Mesendoderm (in vitro differentiated cells): Measurements from ENCODE around the gene STX12.
"Not testable (repeated sequence)": the region's sequence is repeated elsewhere in the genome, so short reads cannot be mapped to it uniquely, and the experiment has no call there.

Source experiments
- DNase-seq: peaks from one replicate; pipeline ENCODE4 v3.0.0; 2013
- H2AK5ac ChIP-seq: 2 replicates; pipeline ENCODE4 v1.6.1; 2013; ENCODE audit warnings: low read length, inconsistent platforms
- H2BK120ac ChIP-seq: 2 replicates; pipeline ENCODE4 v1.6.1; 2013; ENCODE audit warnings: low read depth, mild to moderate bottlenecking, low read length, moderate library complexity, mixed read lengths
- H2BK15ac ChIP-seq: replicated peaks from 2 replicates; pipeline ENCODE4 v1.6.1; 2013; ENCODE audit warnings: low read depth, mild to moderate bottlenecking, moderate library complexity
- H2BK5ac ChIP-seq: 2 replicates; pipeline ENCODE4 v1.6.1; 2013; ENCODE audit warnings: low read length, inconsistent platforms
- H3K18ac ChIP-seq: 2 replicates; pipeline ENCODE4 v1.6.1; 2013; ENCODE audit warnings: mild to moderate bottlenecking, low read length, mixed read lengths
- H3K23ac ChIP-seq: one replicate; pipeline ENCODE4 v1.6.1; 2013; ENCODE audit warnings: low read length
- H3K27ac ChIP-seq: 2 replicates; pipeline ENCODE4 v1.5.1; 2013; ENCODE audit warnings: low read depth, mild to moderate bottlenecking, inconsistent platforms, low read length, moderate library complexity
- H3K27me3 ChIP-seq: 2 replicates; pipeline ENCODE4 v1.6.1; 2013; ENCODE audit warnings: low read length, control low read depth, mild to moderate bottlenecking, inconsistent platforms; ENCODE audit not compliant: insufficient read depth, poor library complexity
- H3K36me3 ChIP-seq: 2 replicates; pipeline ENCODE4 v1.6.1; 2013; ENCODE audit warnings: low read length, inconsistent platforms; ENCODE audit not compliant: control insufficient read depth, insufficient read depth
- H3K4ac ChIP-seq: one replicate; pipeline ENCODE4 v1.6.1; 2013; ENCODE audit warnings: low read depth, mild to moderate bottlenecking, low read length, moderate library complexity
- H3K4me1 ChIP-seq: 2 replicates; pipeline ENCODE4 v1.6.1; 2013; ENCODE audit warnings: low read depth, low read length, inconsistent platforms; ENCODE audit not compliant: control insufficient read depth
- H3K4me2 ChIP-seq: 2 replicates; pipeline ENCODE4 v1.6.1; 2013; ENCODE audit warnings: low read length
- H3K4me3 ChIP-seq: 2 replicates; pipeline ENCODE4 v1.5.1; 2013; ENCODE audit warnings: mild to moderate bottlenecking, low read length
- H3K56ac ChIP-seq: one replicate; pipeline ENCODE4 v1.6.1; 2013; ENCODE audit warnings: low read length
- H3K79me1 ChIP-seq: 2 replicates; pipeline ENCODE4 v1.6.1; 2013; ENCODE audit warnings: low read length, inconsistent platforms
- H3K79me2 ChIP-seq: 2 replicates; pipeline ENCODE4 v1.6.1; 2013; ENCODE audit warnings: mild to moderate bottlenecking, low read length; ENCODE audit not compliant: control insufficient read depth, insufficient read depth
- H3K9ac ChIP-seq: 2 replicates; pipeline ENCODE4 v1.6.1; 2013; ENCODE audit warnings: low read length, inconsistent platforms
- H4K5ac ChIP-seq: one replicate; pipeline ENCODE4 v1.6.1; 2013; ENCODE audit warnings: low read length
- H4K8ac ChIP-seq: one replicate; pipeline ENCODE4 v1.6.1; 2013; ENCODE audit warnings: low read depth, mild to moderate bottlenecking, control low read depth, low read length, moderate library complexity
- WGBS: extraction: QIAGEN DNeasy Blood & Tissue Kit; methylation state at CpG from one replicate; pipeline ENCODE4 v1.1.7; 2013; ENCODE audit warnings: low lambda C conversion rate, missing lambda C conversion rate; ENCODE audit not compliant: insufficient coverage; ENCODE audit errors: extremely low coverage; 5-methylcytosine and 5-hydroxymethylcytosine counted together

Gene STX12

DNA sequence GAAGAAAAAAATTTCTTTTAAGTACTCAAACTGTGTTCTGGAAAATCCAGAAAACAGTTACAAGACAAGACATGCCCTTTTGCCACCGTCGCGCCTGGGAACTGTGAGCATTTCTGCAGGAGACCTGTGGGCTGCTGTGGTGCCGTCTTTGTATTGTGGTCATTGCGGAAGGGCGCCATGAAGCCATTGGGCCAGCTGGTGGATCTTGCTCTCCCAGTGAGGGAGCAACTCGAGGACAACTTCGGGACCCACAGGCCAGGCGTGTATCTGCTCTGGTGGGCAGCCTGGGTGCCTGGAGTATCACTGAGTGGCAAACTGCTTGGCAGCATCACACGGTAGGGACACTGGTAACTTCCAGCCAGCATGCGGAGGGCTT lies 95.5 kb downstream of the STX12 start:
- Histone ChIP-seq H3K18ac (no peak overlapping the region), H3K56ac (no peak overlapping the region), H4K5ac (no peak overlapping the region), H3K27me3 (no peaks in the 10 kb centered on the region), H3K4ac (no peak overlapping the region), H3K4me1 (no peaks in the 10 kb centered on the region), H4K8ac (no peak overlapping the region), H3K4me2 (no peak overlapping the region), H2AK5ac (no peak overlapping the region), H3K79me1 (no peaks in the 10 kb centered on the region), H3K9ac (no peak overlapping the region), H2BK120ac (no peak overlapping the region), H3K4me3 (no peak overlapping the region), H2BK5ac (no peak overlapping the region), H3K27ac (no peak overlapping the region), H3K23ac (no peak overlapping the region), H2BK15ac (no peak overlapping the region), H3K36me3 (no peaks in the 10 kb centered on the region), H3K79me2 (no peaks in the 10 kb centered on the region)
- WGBS = no CpG with 5 or more reads among the region's 11 CpGs
- DNase-seq = no peak

DNA sequence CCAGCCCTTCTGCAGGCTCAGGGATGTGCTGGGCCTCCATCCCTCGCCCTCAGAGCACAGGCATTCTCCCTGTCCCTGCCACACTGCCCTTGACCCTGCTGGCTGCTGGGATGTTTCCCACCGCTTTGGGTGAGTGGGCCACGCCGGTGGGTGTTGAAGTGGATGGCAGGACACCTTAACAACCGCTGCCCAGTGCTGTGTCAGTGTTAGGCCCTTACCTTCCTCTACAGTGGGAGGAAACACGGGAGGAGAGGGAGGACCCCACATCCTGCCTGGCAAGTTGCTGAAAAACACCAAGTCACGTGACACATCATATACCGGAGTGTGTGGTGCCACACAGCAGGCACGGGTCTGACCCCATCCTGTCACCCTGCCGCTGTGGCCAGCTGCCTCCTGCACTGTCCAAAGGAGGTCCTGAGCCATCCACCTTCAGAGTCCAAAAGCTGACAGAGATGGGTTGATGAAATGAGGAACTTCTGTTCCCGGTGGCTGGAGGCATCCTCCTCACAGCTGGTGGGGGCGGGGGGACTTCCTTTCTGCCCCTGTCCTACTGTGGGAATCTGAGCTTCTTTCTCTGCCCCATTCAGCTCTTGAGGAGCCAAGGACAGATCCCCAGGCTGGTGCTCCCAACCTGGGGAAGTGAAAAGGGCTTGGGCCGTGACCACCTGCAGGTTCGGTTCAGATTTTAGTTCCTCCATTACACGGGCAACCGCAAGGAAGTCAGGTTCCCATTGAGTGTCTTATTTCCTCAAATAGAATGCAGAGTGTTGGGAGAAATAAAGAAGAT lies 96.1 kb downstream of the STX12 start:
- H3K18ac ChIP-seq = no peak overlapping the region
- no peak overlapping the region for H2BK15ac ChIP-seq
- H3K79me2 ChIP-seq = no peaks in the 10 kb centered on the region
- no peak overlapping the region for H3K9ac ChIP-seq
- H3K4me1 ChIP-seq = no peaks in the 10 kb centered on the region
- H3K36me3 ChIP-seq = no peaks in the 10 kb centered on the region
- H3K27me3 ChIP-seq = no peaks in the 10 kb centered on the region
- H3K79me1 ChIP-seq = no peaks in the 10 kb centered on the region
- no CpG with 5 or more reads among the region's 16 CpGs for WGBS
- no peak overlapping the region for H4K8ac ChIP-seq
- no peak overlapping the region for H3K23ac ChIP-seq
- H3K4me3 ChIP-seq = no peak overlapping the region
- no peak overlapping the region for H2BK120ac ChIP-seq
- H3K27ac ChIP-seq = no peak overlapping the region
- H3K4ac ChIP-seq = no peak overlapping the region
- no peak overlapping the region for H4K5ac ChIP-seq
- peak overlapping the region; percentile 28 for H3K56ac ChIP-seq
- no peak overlapping the region for H2AK5ac ChIP-seq
- H2BK5ac ChIP-seq = no peak overlapping the region
- H3K4me2 ChIP-seq = no peak overlapping the region
- no peak for DNase-seq

DNA sequence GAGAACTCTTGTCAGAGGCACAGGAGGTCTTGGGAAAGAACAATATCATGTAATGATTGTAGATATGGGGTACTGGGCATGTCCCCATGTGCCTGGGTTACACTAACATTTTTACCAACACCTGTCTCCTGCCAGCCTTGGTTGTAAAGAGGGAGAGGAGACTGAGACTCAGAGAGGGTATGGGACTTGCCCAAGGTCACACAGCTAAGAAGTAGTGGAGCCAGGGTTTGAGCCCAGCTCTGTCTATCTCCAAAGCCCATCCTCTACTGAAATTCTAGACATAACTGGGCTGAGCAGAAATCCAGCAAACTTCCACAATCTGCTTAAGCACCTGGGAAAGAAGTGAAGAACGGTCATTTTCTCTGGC lies 96.7 kb downstream of the STX12 start:
- Histone ChIP-seq H3K79me1 (no peaks in the 10 kb centered on the region), H3K4me1 (no peaks in the 10 kb centered on the region), H3K23ac (no peak overlapping the region), H4K8ac (no peak overlapping the region), H3K4me2 (no peak overlapping the region), H3K36me3 (no peaks in the 10 kb centered on the region), H3K4ac (no peak overlapping the region), H3K18ac (no peak overlapping the region), H2BK5ac (no peak overlapping the region), H3K4me3 (no peak overlapping the region), H4K5ac (no peak overlapping the region), H3K27me3 (no peaks in the 10 kb centered on the region), H2BK120ac (no peak overlapping the region), H3K56ac (no peak overlapping the region), H3K79me2 (no peaks in the 10 kb centered on the region), H3K27ac (no peak overlapping the region), H2AK5ac (no peak overlapping the region), H2BK15ac (no peak overlapping the region), H3K9ac (no peak overlapping the region)
- WGBS = no CpG with 5 or more reads among the region's 1 CpG
- DNase-seq = no peak

DNA sequence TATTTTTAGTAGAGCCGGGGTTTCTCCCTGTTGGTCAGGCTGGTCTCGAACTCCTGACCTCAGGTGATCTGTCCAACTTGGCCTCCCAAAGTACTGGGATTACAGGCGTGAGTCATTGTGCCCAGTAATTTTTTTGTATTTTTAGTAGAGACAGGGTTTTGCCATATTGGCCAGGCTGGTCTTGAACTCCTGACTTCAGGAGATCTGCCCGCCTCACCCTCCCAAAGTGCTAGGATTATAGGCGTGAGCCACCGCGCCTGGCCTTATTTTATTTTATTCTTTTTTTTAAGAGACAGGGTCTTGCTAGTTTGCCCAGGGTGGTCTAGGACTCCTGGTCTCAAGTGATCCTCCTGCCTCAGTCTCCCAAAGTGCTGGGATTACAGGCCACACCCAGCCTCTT lies 98.1 kb downstream of the STX12 start:
- not testable (repeated sequence) for H3K4me2 ChIP-seq, H3K56ac ChIP-seq, H3K79me1 ChIP-seq, H3K27ac ChIP-seq, H3K79me2 ChIP-seq, H3K4me1 ChIP-seq, H3K4me3 ChIP-seq, H3K18ac ChIP-seq, H2BK120ac ChIP-seq, H3K36me3 ChIP-seq, H2BK15ac ChIP-seq, H3K4ac ChIP-seq, H3K9ac ChIP-seq, H4K5ac ChIP-seq, H3K27me3 ChIP-seq, H2BK5ac ChIP-seq, H2AK5ac ChIP-seq, H4K8ac ChIP-seq, DNase-seq, H3K23ac ChIP-seq
- no CpG with 5 or more reads among the region's 7 CpGs for WGBS

DNA sequence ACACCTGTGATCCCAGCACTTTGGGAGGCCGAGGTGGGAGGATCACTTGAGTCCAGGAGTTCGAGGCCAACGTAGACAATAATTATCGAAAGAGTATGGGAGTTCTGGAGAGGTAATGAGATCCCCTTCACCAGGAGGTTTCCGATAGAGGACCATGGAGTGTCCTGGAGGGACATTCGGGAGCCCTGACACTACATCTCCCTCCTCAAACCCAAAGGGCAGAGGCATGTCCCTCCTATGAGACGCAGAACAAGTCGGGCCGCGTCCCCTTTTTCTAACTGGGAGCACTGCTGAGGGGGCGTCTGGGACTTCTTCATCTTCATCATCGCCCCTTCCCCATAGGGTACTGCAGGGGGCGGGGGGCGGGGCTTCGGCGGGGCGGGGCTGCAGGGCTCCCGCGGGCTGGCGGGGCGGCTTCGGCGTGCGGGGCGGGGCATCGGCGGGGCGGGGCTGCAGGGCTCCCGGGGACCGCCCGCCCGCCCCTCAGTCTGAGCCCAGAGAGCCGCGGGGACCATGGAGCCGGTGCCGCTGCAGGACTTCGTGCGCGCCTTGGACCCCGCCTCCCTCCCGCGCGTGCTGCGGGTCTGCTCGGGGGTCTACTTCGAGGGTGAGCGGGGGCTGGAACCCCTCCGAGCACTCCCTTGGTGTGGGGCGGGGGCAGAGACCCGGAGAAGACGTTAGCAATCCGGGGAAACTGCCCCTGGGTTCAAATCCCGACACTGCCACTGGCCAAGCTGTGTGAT lies 99.2 kb downstream of the STX12 start, which contains the start of gene THEMIS2:
Gene THEMIS2, plus strand, starts transcription at position 486 of the 743 bp plus-strand sequence. Its CDS starts 28 bp downstream, at position 514.
- Histone ChIP-seq H2BK5ac (no peak within 1 kb of the TSS), H2BK120ac (no peak within 1 kb of the TSS), H3K4me3 (peak within 1 kb of the TSS; percentile 50), H3K27ac (no peak within 1 kb of the TSS), H3K36me3 (no peaks in the 10 kb centered on the region), H3K18ac (no peak within 1 kb of the TSS), H2AK5ac (no peak within 1 kb of the TSS), H3K9ac (peak within 1 kb of the TSS; percentile 54), H3K79me1 (no peaks in the 10 kb centered on the region), H4K5ac (no peak within 1 kb of the TSS), H3K23ac (no peak within 1 kb of the TSS), H3K56ac (peak within 1 kb of the TSS; percentile 81), H3K4ac (no peak within 1 kb of the TSS), H3K27me3 (no peaks in the 10 kb centered on the region), H3K4me2 (peak within 1 kb of the TSS; percentile 84), H2BK15ac (no peak within 1 kb of the TSS), H4K8ac (no peak within 1 kb of the TSS), H3K4me1 (no peaks in the 10 kb centered on the region), H3K79me2 (no peaks in the 10 kb centered on the region)
- no CpG with 5 or more reads among the region's 53 CpGs for WGBS
- DNase-seq = peak; percentile 67
